GM23338 (cell line): ENCODE measurements around the gene SCN7A. TPM values are rescaled to one million over a fixed set of nuclear protein-coding genes. Genes with fewer than 3 reads are reported as not detected.
A peak's percentile ranks its signal among the peaks of the same experiment; 100 is the strongest.

Experiments
- ATAC-seq: fragments of 200-7000 bp; cut with Tn5 transposase; 3 replicates; pipeline ENCODE4 v1.9.1; 2020
- DNase-seq: peaks from one replicate; pipeline ENCODE4 v3.0.0-alpha.2; 2015; ENCODE audit warnings: low spot score
- H2AFZ ChIP-seq: fragments of 200-600 bp; sonication (generic); 2 replicates; pipeline ENCODE4 v1.8.0; 2016; ENCODE audit warnings: antibody characterized with exemption, mild to moderate bottlenecking, moderate library complexity
- H3F3A ChIP-seq: fragments of 200-600 bp; sonication (generic); replicated peaks from 2 replicates; pipeline ENCODE4 v1.8.0; 2017; ENCODE audit warnings: antibody characterized with exemption, mixed run types, low read depth
- H3K27ac ChIP-seq: fragments of 200-600 bp; sonication (generic); 2 replicates; pipeline ENCODE4 v1.6.1; 2016; ENCODE audit warnings: low read depth
- H3K27me3 ChIP-seq: fragments of 200-600 bp; sonication (generic); 2 replicates; pipeline ENCODE4 v1.8.0; 2016; ENCODE audit warnings: mild to moderate bottlenecking, mixed run types, moderate library complexity; ENCODE audit not compliant: insufficient read depth
- H3K36me3 ChIP-seq: fragments of 200-600 bp; sonication (generic); 2 replicates; pipeline ENCODE4 v1.8.0; 2016; ENCODE audit warnings: mild to moderate bottlenecking; ENCODE audit not compliant: insufficient read depth
- H3K4me1 ChIP-seq: fragments of 200-600 bp; sonication (generic); 2 replicates; pipeline ENCODE4 v1.8.0; 2016; ENCODE audit warnings: mild to moderate bottlenecking, moderate library complexity; ENCODE audit not compliant: insufficient read depth
- H3K4me2 ChIP-seq: fragments of 200-600 bp; sonication (generic); 2 replicates; pipeline ENCODE4 v1.7.1; 2017; ENCODE audit warnings: mixed run types
- H3K4me3 ChIP-seq: fragments of 200-600 bp; sonication (generic); 2 replicates; pipeline ENCODE4 v1.6.1; 2016; ENCODE audit warnings: mixed run types
- H3K79me2 ChIP-seq: fragments of 200-600 bp; sonication (generic); replicated peaks from 2 replicates; pipeline ENCODE4 v1.8.0; 2017; ENCODE audit warnings: mild to moderate bottlenecking; ENCODE audit not compliant: insufficient read depth
- H3K9me2 ChIP-seq: fragments of 200-600 bp; sonication (generic); 2 replicates; pipeline ENCODE4 v1.8.0; 2017; ENCODE audit not compliant: insufficient read depth
- H4K20me1 ChIP-seq: fragments of 200-600 bp; sonication (generic); replicated peaks from 2 replicates; pipeline ENCODE4 v1.8.0; 2017; ENCODE audit warnings: mild to moderate bottlenecking; ENCODE audit not compliant: insufficient read depth
- H3K27ac Mint-ChIP-seq: 2 replicates; pipeline ENCODE4 v1.8.0; 2020; ENCODE audit warnings: inconsistent platforms, mild to moderate bottlenecking, moderate library complexity, mixed read lengths
- H3K27me3 Mint-ChIP-seq: 3 replicates; pipeline ENCODE4 v1.8.0; 2022; ENCODE audit warnings: low read depth, mild to moderate bottlenecking, moderate library complexity, mixed read lengths, inconsistent platforms; ENCODE audit not compliant: insufficient read depth, poor library complexity
- H3K36me3 Mint-ChIP-seq: 3 replicates; pipeline ENCODE4 v1.8.0; 2021; ENCODE audit warnings: low read depth, mild to moderate bottlenecking, inconsistent platforms, moderate library complexity, mixed read lengths
- H3K4me1 Mint-ChIP-seq: 3 replicates; pipeline ENCODE4 v1.8.0; 2020; ENCODE audit warnings: mild to moderate bottlenecking, inconsistent platforms, mixed read lengths
- H3K4me3 Mint-ChIP-seq: 3 replicates; pipeline ENCODE4 v1.8.0; 2021; ENCODE audit warnings: moderate library complexity, mild to moderate bottlenecking, inconsistent platforms, mixed read lengths
- H3K9me3 Mint-ChIP-seq: 3 replicates; pipeline ENCODE4 v1.8.0; 2020; ENCODE audit warnings: moderate library complexity, mild to moderate bottlenecking, inconsistent platforms, mixed read lengths
- CTCF ChIP-seq, 2 experiments: fragments of 200-600 bp in 1 of 2; sonication (generic) in 1 of 2; conservative IDR thresholded peaks; 2 replicates each; pipeline versions ENCODE4 v1.5.1 to v1.6.1; 2016 to 2017; ENCODE audit warnings: antibody characterized with exemption in 2 of 2, low read depth in 2 of 2, mild to moderate bottlenecking in 2 of 2, moderate library complexity in 1 of 2
- ETS1 ChIP-seq: IDR thresholded peaks from 2 replicates; pipeline ENCODE4 v1.6.1; 2016; ENCODE audit warnings: antibody characterized with exemption
- EZH2phosphoT487 ChIP-seq: fragments of 200-600 bp; sonication (generic); IDR thresholded peaks from one replicate; pipeline ENCODE4 v1.8.1; 2018; ENCODE audit warnings: antibody characterized with exemption; ENCODE audit not compliant: unreplicated experiment
- POLR2AphosphoS5 ChIP-seq: IDR thresholded peaks from 2 replicates; pipeline ENCODE4 v1.6.1; 2016; ENCODE audit warnings: antibody characterized with exemption, low read depth
- polyA plus RNA-seq: library from polyadenylated mRNA; unstranded; fragments of >200 nt; fragmentation: Nextera tagmentation; extraction: Ambion mirVana; gene quantifications from 2 replicates; pipeline ENCODE4 v1.2.1, GENCODE V29; 2016
- total RNA-seq: library from RNA; depleted of rRNA; stranded (reverse); fragments of >200 nt; shearing (Covaris generic); gene quantifications from 2 replicates; pipeline ENCODE4 v1.2.3, GENCODE V29; 2014

Gene SCN7A
- total and polyA plus RNA-seq, 2 experiments from 2014 or later, result 0.10 to 0.42 TPM

GRCh38 chr2:166516712-166517303 lies 22.8 kb upstream of the SCN7A start:
- no peaks in the 10 kb centered on the region for H3K9me3 Mint-ChIP-seq
- Histone ChIP-seq H3K27me3 (no peaks in the 10 kb centered on the region), H3F3A (no peaks in the 10 kb centered on the region), H3K79me2 (no peaks in the 10 kb centered on the region), H2AFZ (no peak overlapping the region), H4K20me1 (no peaks in the 10 kb centered on the region), H3K27ac (no peak overlapping the region), H3K4me3 (no peak overlapping the region), H3K36me3 (no peaks in the 10 kb centered on the region), H3K9me2 (no peaks in the 10 kb centered on the region), H3K4me2 (no peak overlapping the region), H3K4me1 (peaks cover 6% of the 10 kb centered on the region; the same call in 1 of the 2 replicates)
- ATAC-seq, result peak; percentile 70
- H3K36me3 Mint-ChIP-seq, result no peaks in the 10 kb centered on the region
- TF ChIP-seq EZH2phosphoT487, result no peak
- peak; percentile 74 to 79 for TF ChIP-seq CTCF (conservative IDR thresholded peaks at IDR 0.05; ENCODE audit: low read depth in 2 of 2)
- H3K4me1 Mint-ChIP-seq, result peaks cover 10% of the 10 kb centered on the region
- peaks cover 2% of the 10 kb centered on the region for H3K27me3 Mint-ChIP-seq
- no peak overlapping the region for H3K27ac Mint-ChIP-seq
- no peak overlapping the region for H3K4me3 Mint-ChIP-seq
- DNase-seq, result peak; percentile 72

DNA sequence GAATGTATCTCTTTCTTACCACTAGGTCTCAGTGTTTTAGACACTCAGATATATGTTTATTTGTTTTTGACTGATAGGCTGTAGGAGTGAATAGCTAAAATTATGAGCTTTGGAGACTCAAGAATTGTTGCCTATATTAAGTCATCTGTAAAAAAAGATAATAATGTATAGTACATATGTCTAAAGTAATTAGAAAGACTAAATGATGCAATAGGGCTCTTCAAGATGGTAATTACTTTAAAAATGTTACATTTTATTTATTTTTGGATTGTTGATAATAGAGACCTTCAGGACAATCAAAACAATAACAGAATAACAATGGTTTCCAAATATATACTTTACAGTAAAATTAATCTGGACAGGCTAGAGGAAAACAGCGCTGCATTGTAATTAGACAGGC lies 19.9 kb upstream of the SCN7A start:
- no peaks in the 10 kb centered on the region for H4K20me1 ChIP-seq
- Mint-ChIP-seq H3K4me1 (peaks cover under 1% of the 10 kb centered on the region; the same call in 1 of the 3 replicates), H3K27me3 (peaks cover 2% of the 10 kb centered on the region), H3K27ac (no peak overlapping the region), H3K4me3 (no peak overlapping the region), H3K9me3 (no peaks in the 10 kb centered on the region), H3K36me3 (no peaks in the 10 kb centered on the region)
- no peak for DNase-seq
- TF ChIP-seq CTCF (conservative IDR thresholded peaks at IDR 0.05; ENCODE audit: low read depth in 2 of 2), result no peak
- no peak for TF ChIP-seq EZH2phosphoT487
- no peak for TF ChIP-seq POLR2AphosphoS5
- no peak for TF ChIP-seq ETS1
- peaks cover 6% of the 10 kb centered on the region; the same call in 1 of the 2 replicates for H3K9me2 ChIP-seq
- no peaks in the 10 kb centered on the region for H3K27me3 ChIP-seq
- H3F3A ChIP-seq, result no peaks in the 10 kb centered on the region
- no peaks in the 10 kb centered on the region for H3K79me2 ChIP-seq
- H3K4me1 ChIP-seq, result peaks cover 3% of the 10 kb centered on the region; the same call in 1 of the 2 replicates
- no peak for ATAC-seq
- no peaks in the 10 kb centered on the region for H3K36me3 ChIP-seq
- H3K4me3 ChIP-seq, result no peak overlapping the region
- H3K27ac ChIP-seq, result no peak overlapping the region
- H2AFZ ChIP-seq, result no peak overlapping the region
- no peak overlapping the region for H3K4me2 ChIP-seq
